ENCODE data around the gene CDC16.

GRCh38 chr13:114203536-114203935, 31.2 kb upstream of the CDC16 start:
- TF ChIP-seq CTCF (conservative IDR thresholded peaks at IDR 0.05; ENCODE audit: low read length) (no peak), EZH2phosphoT487 (IDR thresholded peaks at IDR 0.05; ENCODE audit: borderline replicate concordance) (no peak)

Data from Loucy (cell line).